CD4-positive, alpha-beta T cell treated with Interleukin-6 for 4 hours (primary cell): ENCODE measurements around the gene KLF5.
"Not testable (repeated sequence)": the region's sequence is repeated elsewhere in the genome, so short reads cannot be mapped to it uniquely, and the experiment has no call there.

Experiments
- DNase-seq: peaks from one replicate; pipeline ENCODE4 v3.0.0-alpha.2; 2020; ENCODE audit warnings: mixed read lengths

Gene KLF5

DNA sequence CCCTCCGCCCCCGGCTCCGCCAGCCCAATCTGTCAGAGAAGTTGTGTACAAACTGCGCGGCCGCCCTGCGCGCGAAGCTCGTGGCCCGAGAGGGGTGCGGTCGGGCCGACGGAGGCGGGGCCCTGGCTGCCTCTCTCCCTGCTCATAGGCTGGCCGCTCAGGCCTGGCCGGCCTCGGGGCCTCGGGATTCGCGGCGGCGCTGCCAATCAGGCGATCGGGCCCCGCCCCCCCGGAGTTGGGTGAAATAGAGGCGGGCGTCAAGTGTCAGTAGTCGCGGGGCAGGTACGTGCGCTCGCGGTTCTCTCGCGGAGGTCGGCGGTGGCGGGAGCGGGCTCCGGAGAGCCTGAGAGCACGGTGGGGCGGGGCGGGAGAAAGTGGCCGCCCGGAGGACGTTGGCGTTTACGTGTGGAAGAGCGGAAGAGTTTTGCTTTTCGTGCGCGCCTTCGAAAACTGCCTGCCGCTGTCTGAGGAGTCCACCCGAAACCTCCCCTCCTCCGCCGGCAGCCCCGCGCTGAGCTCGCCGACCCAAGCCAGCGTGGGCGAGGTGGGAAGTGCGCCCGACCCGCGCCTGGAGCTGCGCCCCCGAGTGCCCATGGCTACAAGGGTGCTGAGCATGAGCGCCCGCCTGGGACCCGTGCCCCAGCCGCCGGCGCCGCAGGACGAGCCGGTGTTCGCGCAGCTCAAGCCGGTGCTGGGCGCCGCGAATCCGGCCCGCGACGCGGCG, at the start of gene KLF5:
KLF5 (plus strand) TSS at position 270 of the 724 bp plus-strand sequence; CDS start at position 593, 323 bp downstream.
- DNase-seq, result peak; percentile 97

DNA sequence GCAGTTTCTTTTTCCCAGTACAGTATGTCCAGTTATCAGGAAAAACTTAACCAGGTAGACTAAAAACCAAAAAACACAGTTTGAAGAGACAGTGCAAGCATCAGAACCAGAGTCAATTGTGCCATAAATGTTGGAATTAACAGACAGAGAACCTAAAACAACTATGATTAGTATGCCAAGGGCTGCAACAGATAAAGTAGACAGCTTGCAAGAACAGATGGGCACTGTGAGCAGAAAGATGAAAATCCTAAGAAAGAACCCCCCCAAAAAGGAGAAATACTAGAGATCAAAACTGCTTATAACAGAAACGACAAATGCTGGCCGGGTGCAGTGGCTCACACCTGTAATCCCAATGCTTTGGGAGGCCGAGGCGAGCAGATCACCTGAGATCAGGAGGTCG, 47.1 kb upstream of the KLF5 start:
- no peak for DNase-seq

DNA sequence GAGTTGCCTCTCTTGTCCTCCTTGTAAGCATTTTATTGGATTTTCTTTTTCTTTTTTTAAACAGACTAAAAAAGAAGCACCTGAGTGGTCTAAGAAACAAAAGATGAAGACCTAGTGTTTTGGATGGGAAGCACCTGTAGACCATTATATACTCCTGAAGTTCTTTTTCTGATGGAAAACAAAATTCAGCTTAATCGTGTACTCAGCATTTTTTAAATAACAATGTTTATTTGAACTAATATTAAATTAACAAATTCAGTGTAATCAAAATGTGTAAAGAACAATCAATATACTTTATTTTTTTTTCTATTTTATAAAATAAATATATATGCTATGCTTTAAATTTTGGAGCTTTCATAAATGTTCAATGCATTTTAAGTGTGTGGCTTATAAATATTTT, 43.0 kb upstream of the KLF5 start:
- no peak for DNase-seq

DNA sequence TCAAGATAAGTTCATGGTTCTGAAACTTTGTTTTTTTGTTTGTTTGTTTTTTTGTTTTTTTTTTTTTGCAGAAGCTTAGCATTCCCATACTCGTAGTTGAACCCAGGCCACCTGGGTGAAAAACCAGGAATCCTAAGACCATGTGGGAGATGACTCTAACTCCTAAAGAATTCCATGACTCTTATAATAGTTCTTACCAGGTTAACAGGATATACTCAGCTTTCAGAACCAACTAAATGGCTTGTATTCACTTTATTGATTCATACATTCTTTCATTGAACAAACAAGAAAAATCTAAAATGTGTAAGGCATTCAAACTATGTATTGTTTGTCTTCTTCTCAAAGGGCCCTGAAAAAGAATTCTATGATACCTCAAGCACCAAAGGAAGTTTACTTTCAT, 40.5 kb upstream of the KLF5 start:
- DNase-seq, result no peak

DNA sequence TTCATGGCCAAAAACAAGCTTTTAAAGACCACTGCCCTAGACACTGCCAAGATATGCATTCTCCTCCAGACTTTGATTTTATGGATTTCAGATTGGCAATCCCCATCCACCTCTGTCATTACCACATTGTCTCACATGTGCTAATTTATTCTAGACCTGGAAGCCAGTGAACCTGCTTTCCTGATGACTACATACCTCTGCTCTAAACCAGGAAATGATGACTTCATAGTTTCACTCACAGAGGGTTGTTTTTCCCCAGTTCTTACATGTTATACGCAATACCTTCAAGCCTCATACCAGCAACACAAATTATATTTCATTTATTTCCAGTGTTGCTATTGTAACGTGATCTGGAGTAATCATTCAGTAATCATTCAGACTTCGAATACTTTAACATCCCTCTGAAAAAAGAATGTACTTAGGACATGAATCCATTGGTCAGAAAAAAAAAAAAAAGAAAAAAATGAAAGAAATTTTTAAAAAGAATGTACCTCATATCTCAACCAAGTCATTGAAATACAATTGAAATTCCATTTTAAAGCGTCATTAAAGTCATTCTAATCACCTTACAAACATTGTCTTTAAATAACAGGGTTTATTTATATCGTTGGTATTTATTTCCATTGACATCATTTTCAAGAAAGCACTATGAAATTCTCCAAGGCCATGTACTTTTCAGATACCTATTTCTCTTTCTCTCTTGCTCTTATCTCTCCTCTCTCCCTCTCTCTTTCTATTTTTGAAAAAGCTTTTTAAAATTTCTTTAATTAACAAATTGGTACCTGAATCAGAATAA, 33.4 kb upstream of the KLF5 start:
- DNase-seq, result no peak

DNA sequence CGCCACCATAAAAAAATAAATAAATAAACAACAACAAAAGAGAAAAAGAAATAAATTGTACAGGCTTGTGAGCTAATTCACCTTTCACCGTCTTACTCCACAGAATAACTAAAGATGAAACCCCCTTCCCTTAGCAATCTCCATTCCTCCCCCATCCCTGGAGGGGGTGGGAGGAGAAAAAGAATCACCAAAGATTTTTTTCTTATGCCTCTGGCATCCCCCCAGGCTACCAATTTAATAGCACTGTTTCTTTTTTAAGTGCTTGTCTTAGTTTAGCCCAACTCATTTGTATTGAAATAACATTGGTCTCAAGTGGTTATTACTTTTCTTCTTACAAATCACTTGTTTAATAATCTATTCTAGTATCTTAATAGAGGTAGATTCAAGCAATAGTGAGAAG, 23.9 kb upstream of the KLF5 start:
- DNase-seq, result no peak

DNA sequence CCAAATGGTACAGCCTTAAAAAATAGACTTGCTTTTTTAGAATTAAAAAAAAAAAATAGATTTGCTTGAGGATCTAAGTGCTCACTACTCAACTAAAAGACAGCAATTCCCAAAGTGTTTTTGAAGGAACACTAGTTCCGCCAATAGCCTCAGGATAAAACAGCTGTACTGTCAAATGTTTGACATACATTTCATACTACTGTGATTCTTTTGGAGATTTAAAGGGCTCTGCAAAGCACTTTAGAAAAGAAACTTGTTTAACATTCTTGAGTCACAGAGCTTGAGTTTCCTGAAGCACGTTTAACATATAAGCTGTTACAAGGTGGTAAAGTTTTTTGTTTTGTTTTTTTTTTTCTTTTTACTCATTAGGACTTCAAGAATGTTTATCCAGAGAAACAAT, 23.1 kb upstream of the KLF5 start:
- no peak for DNase-seq

DNA sequence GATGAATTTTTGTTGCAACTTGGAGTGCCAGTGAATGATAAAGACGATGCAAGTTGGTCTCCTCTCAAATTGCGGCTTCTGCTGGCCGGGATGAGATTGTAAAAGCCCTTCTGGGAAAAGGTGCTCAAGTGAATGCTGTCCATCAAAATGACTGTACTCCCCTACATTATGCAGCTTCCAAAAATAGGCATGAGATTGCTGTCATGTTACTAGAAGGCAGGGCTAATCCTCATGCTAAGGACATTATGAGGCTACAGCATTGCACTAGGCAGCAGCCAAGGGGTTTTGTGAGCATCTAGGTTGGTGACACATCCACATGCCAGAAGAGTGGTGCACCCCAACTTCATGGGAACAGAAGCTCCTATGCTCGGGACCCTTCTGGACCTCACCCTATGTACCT, 22.2 kb upstream of the KLF5 start:
- DNase-seq, result no peak

DNA sequence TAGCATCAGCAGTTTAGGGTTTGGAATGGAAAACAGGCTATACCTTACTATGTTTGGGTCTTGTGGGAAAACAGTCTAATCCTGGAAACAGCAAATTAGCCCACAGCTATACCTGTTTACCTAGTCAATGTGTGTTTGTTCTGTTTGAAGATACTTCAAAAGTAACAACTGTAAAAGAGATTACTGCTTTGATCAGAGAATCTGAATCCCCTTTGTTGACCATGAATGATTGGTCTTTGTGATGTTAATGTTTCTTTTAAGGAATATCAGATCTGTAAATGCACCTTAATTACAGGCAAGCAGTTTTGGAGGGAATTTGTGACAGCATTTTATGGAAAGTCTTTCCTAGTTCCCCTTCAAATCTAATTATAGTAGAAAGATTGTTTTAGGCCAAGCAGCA, 20.7 kb upstream of the KLF5 start:
- no peak for DNase-seq

DNA sequence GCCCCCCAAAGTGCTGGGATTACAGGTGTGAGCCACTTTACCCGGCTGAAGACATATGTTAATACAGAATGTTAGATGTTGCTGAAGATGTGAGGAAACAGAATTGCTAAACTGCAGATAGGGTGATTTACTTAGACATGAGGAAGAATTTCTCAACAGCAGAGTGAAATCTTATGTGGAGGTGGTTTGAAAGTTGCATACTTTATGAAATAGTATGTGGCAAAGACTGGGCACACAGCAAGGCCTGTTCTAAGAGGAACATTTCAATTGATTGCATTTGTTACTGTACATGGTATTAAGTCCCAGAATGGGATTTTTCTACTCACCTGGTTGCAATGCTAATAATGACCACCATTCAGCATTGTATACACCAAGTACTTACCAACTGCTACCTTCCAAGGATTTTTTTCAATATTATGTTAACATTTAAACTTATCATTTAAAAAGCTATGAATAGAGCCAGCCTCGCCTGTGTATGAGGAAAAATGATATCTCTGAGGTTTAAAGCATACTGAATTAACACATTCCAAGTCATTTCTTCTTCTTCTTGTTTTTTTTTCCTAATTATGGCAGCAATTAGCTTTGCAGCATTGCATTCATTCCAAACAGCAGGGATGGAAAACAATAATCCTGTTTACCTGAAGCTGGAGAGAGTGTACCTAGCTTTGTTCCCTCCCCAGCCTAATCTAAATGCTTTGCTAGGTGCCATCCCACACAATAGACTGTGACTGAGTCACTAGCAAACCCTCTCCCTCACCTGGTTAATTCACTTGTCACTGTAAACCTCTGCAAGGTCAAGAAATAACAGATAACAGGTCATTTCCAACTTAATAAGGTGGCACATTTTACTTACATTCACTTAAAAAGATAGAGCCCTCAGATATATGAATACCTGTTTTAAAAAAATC, 19.4 kb upstream of the KLF5 start:
- DNase-seq, result no peak

DNA sequence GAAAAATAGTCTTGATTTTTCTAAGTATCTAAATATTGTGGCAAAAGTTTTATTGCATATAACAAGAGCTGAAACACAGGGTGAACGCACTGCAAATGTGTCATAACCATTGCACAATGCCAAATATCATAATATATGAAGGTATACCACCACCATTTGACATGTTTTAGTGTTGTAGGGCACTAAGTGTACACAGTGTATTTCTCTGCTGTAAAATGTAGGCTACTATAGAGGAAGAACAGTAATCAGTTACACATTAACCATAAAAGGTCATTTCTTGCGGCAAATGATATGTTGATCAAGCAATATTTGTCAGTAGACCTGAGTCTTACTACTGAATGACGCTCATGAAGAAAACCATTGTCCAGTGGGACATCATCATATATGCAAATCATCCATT, 18.3 kb upstream of the KLF5 start:
- DNase-seq, result no peak

DNA sequence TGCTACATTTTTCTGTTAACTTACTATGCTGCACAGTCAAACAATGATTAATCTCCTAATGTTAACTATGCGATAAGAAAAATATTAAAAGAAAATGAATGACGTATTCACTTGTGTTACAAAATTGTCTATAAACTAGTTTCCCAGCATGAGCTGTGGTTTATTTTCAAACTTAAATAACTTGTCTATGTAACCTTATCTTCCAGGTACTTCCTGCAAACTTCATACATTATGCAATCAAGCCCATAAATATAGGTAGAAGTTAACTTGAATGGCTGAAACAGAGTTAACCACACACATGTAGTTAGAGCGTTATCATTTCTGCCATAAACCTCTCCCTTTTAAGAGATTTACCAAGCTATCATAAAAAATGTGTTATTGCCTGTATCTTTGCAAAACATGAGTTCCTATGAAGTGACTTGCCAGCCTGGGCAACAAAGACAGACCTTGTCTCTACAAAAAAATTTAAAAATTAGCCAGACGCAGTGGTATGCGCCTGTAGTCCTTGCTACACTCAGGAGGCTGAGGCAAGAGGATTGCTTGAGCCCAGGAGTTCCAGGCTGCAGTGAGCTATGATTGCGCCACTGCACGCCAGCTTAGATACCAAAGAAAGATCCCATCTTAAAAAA, 17.7 kb upstream of the KLF5 start:
- DNase-seq, result no peak

DNA sequence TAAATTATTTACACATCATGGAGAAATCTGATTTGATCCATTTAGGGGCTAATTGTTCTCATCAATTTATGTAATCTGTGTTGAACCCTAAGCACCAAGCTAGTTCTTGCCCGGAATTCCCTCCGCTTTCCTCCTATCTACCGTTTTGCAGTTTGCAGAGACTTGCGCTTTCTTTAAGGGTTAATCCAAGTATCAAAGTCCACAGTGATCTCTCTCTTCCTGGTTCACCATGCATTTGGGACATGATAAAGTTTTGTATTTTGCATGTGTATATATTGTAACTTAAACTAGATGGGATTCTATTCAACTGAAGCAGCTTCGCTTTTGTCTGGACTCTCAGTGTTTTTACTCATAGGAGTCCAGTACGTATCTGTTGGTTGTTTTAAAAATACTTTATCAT, 13.8 kb upstream of the KLF5 start:
- DNase-seq, result no peak

DNA sequence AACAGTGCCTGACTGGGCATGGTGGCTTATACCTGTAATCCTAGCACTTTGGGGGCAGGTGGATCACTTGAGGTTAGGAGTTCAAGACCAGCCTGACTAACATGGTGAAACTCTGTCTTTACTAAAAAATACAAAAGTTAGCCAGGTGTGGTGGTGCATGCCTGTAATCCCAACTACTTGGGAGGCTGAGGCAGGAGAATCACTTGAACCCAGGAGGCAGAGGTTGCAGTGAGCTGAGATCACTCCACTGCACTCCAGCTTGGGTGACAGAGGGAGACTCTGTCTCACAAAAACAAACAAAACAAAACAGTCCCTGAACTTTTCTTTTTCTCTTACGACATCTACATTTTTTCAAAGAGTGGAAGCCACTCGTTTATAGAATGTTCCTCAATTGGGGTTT, 10.2 kb upstream of the KLF5 start:
- DNase-seq, result not testable (repeated sequence)

DNA sequence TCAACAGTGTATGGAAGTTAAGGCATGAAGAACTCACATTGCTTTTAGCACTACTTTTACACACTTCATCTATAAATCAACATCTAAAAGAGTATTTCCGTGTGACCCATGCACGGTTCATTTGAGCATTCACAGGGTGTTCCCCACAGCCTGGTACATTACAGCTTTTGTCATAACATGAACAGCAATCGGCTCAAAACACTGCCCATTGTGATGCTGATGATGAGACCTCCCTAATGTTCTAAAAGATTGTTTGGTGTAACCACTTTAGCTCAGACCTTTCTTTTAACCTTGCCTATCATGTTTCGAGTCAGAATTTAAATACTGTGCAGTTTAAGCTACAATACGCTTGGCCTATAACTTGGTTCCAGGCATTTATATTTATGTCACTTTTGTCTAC, 4.1 kb upstream of the KLF5 start:
- DNase-seq, result no peak

DNA sequence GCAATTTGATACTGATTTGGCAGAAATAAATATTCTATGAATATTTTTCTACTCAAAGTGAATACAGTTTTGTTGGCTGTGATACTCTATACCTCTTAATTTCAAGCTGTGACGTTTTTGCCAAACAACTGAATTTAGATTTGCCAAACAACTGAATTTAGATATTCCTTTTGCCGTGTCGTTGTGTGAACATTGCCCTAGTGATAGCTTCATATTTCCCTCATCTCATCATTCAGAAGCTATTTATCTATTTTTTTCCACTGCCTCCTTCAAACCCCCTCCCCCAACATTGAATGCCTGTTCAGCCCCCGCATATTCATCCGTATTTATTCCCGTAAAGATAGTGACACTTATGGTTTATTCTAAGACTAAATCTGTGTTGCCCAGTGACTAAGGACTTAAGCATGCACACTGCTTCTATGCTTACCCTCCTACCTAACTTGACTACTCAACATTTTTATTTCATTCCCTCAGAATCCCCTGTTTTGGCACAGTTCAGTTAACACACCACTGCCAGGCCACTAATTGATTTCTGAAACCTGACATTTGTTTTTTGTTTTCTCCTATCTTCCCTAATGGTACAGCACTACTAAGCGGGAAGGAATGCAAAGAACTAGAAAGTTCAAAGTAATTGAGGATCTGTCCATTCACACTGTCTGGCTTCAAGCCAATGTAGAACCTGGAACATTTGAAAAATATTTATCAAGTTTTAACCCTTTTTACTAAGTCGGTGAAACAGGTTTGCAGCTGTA, 2.8 kb upstream of the KLF5 start:
- DNase-seq, result no peak

DNA sequence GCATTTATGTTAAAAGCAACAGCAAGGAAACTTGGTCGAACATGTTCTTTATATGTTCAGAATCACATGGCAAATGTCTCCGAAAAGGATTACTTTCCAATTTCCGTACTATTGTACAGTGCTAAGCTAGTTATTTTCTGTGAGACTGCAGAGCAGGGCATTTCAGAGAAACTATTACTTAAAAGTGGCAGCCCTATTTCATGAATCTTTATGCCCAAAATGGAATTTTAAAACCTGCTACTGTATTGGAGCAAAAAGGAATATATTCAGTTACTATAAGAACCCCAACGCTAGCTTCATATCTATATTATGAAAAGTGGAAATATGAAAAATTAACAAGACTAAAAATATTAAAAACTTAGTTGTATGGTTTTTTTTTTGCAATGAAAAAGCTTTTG, 2.2 kb upstream of the KLF5 start:
- no peak for DNase-seq

DNA sequence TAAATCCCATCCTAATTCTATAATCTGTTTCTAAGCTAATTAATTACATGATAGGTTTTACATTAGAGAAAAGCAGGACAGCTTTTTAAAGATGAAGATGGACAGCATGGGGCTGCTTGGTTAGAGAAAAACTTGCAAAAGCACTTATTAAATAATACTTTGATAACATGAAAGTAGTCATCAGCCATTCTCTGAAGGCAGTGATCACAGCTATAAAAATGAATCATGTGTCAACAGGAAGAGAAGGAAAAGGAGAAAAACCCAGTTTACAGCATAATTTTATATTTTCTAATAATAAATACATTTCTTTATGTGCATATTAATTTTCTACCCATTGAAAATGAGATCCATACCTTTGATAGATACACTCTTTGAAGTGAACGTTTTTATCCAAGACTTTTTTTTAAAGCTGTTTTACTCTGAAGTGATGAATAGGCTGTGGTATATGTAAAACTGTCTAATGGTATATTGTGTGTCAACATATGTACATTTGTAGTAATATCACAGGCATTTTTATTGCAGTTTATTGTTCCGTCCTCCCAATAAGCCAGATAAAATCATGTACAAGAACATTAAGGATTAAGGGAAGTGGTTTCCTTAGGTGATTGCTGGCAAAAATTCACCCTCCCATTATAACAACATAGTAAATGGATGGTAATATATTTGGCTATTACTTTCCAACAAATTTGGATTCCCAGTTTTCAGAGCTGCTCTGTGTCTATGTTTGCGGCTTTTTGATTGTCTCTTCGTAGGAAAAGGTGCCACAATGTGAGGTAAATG, 1.3 kb upstream of the KLF5 start:
- DNase-seq, result no peak

DNA sequence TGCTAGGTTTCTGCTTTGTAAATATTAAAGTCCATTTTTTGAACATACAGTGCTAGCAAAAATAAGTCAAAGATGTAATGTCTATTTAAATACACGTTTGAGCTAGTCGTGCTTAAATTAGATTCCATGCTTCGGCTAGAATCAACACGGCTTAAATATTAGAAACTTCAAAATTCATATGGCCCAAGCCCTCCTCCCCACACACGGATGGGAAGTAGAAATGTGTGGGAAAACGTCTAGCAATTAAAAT, 816 bp upstream of the KLF5 start:
- no peak for DNase-seq

DNA sequence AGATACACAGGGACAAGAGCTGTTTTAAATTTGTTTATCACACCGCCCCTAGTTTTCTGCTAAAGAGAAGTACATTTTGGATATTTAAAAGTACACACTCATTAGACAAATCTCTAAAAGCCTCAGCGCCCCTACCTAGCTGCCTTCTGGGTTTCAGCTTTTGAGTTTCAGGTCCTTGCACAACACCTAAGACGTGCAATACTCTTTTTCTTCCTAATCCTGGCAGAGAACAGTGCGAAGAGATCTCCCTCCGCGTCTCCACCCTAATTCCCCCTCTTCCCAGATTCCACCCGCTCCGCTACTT, 421 bp upstream of the KLF5 start:
- no peak for DNase-seq

DNA sequence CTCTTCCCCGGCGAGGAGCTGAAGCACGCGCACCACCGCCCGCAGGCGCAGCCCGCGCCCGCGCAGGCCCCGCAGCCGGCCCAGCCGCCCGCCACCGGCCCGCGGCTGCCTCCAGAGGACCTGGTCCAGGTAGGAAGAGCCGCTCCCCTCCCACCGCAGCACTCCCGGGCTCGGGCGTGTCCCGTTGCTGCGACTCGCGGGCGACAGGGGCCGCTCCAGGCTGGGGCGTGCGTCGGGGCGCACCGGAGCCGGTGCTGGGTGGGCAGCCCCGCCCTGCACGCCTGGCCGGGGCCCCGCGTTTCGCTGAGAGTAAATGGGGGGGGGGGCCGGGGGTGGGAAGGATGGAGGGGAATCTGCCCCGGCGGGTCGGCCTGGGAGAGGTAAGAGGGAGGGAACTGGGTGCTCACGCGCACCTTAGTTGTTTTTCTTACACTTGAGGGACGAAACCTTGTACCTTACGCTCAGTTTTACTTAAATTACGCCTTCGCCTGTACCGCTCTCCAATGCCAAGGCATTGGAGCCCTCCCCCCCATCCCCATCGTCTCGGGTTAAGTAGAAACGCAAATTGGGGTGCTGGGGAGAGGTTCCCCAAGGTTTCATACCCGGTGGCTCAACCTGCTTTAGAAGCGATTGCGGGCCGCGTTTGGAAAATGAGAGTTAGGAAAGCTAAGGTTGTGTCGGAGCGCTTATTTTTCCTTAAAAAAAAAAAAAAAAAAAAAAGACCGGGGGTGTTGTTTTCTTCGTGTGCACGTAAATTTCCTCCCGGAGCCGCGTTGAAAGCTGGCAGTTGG, 850 bp downstream of the KLF5 start:
- DNase-seq, result peak; percentile 59
